Spleen (tissue), 7 donors: ENCODE measurements around the gene KCNK18.

Experiments
- POLR2AphosphoS5 ChIP-seq, 3 donors: sonication (generic); formaldehyde crosslinking; IDR thresholded peaks; one replicate each; pipeline ENCODE4 v1.5.1; 2017; ENCODE audit warnings: antibody characterized with exemption in 3 of 3
- TF ChIP-seq, protein P1 (sequence below), 11 experiments: fragments of 200-600 bp in 7 of 11; fragments of 450-650 bp in 4 of 11; sonication (generic) in 4 of 11; IDR thresholded peaks in 8 of 11; conservative IDR thresholded peaks in 3 of 11; 1 replicate in 7 of 11; 2 replicates in 4 of 11; pipeline versions ENCODE4 v1.4.0 to v1.8.0; 2016 to 2021; ENCODE audit warnings: antibody characterized with exemption in 11 of 11, inconsistent platforms in 4 of 11, mild to moderate bottlenecking in 1 of 11
- donor health status: DM: no; HTN: no; CAD: no; lungs with moderate emphysema.
- donor health status: DM: no; HTN: no; CAD: no.
- donor health status: DM: no; HTN: no; CAD: no.

DNA sequence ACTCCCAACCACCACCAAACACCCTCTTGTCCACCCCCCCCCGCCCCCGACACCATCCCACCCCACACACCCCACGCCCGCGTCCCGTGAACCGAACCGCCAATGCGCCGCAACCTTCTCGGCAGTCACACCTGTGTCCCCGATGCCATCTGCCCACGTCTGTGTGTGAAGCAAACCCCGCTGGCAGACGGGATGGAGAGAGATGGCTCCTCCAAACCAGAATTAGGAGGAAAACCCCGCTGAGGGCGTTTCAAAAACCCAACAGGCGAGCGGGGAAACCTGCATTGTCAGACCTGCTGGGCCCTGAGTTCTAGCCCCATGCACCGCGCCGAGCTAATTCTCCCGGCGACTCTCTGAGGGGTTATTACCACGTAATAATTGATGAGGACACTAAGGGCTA, 28.6 kb upstream of the KCNK18 start:
- TF ChIP-seq POLR2AphosphoS5 (IDR thresholded peaks at IDR 0.05) = no peak
- TF ChIP-seq, protein P1, sequence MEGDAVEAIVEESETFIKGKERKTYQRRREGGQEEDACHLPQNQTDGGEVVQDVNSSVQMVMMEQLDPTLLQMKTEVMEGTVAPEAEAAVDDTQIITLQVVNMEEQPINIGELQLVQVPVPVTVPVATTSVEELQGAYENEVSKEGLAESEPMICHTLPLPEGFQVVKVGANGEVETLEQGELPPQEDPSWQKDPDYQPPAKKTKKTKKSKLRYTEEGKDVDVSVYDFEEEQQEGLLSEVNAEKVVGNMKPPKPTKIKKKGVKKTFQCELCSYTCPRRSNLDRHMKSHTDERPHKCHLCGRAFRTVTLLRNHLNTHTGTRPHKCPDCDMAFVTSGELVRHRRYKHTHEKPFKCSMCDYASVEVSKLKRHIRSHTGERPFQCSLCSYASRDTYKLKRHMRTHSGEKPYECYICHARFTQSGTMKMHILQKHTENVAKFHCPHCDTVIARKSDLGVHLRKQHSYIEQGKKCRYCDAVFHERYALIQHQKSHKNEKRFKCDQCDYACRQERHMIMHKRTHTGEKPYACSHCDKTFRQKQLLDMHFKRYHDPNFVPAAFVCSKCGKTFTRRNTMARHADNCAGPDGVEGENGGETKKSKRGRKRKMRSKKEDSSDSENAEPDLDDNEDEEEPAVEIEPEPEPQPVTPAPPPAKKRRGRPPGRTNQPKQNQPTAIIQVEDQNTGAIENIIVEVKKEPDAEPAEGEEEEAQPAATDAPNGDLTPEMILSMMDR (IDR thresholded peaks at IDR 0.05 in 8 of 11, conservative IDR thresholded peaks at IDR 0.05 in 3 of 11) = no peak
